HEK293T (cell line): ENCODE results near the gene DNER.

ENCODE experiments used
- BHLHE40 ChIP-seq: fragments of 450-650 bp; IDR thresholded peaks from 2 replicates; pipeline ENCODE4 v1.6.1; 2016; ENCODE audit warnings: mild to moderate bottlenecking, moderate library complexity, borderline replicate concordance
- CTBP1 ChIP-seq: fragments of 450-650 bp; IDR thresholded peaks from 2 replicates; pipeline ENCODE4 v1.6.1; 2016; ENCODE audit warnings: borderline replicate concordance
- ELF4 ChIP-seq: fragments of 450-650 bp; IDR thresholded peaks from 2 replicates; pipeline ENCODE4 v1.6.1; 2017; ENCODE audit warnings: antibody characterized with exemption
- FOXA1 ChIP-seq: fragments of 450-650 bp; IDR thresholded peaks from 2 replicates; pipeline ENCODE4 v1.6.1; 2016; ENCODE audit warnings: mild to moderate bottlenecking
- FOXK2 ChIP-seq: fragments of 450-650 bp; IDR thresholded peaks from 2 replicates; pipeline ENCODE4 v1.6.1; 2016; ENCODE audit warnings: mild to moderate bottlenecking
- FOXM1 ChIP-seq: fragments of 450-650 bp; IDR thresholded peaks from 2 replicates; pipeline ENCODE4 v1.6.1; 2017; ENCODE audit warnings: mild to moderate bottlenecking, borderline replicate concordance
- HDGF ChIP-seq: fragments of 450-650 bp; IDR thresholded peaks from 2 replicates; pipeline ENCODE4 v1.6.1; 2017; ENCODE audit warnings: antibody characterized with exemption, borderline replicate concordance
- NFRKB ChIP-seq: fragments of 450-650 bp; IDR thresholded peaks from 2 replicates; pipeline ENCODE4 v1.6.1; 2016; ENCODE audit warnings: mild to moderate bottlenecking, moderate library complexity
- SUZ12 ChIP-seq: fragments of 450-650 bp; IDR thresholded peaks from 2 replicates; pipeline ENCODE4 v1.6.1; 2016; ENCODE audit warnings: mild to moderate bottlenecking
- TARDBP ChIP-seq: fragments of 450-650 bp; IDR thresholded peaks from 2 replicates; pipeline ENCODE4 v1.6.1; 2016

GRCh38 chr2:229695961-229696360 is 18.4 kb downstream of the DNER start:
- TF ChIP-seq TARDBP = no peak
- no peak for TF ChIP-seq CTBP1
- TF ChIP-seq FOXA1 = no peak
- no peak for TF ChIP-seq ELF4
- no peak for TF ChIP-seq FOXK2
- no peak for TF ChIP-seq BHLHE40
- TF ChIP-seq FOXM1 = no peak
- TF ChIP-seq HDGF = no peak
- TF ChIP-seq SUZ12 = no peak
- no peak for TF ChIP-seq NFRKB
